Lung microvascular endothelial cell (primary cell): ENCODE results near the gene SLC22A2. TPM values are rescaled to one million over a fixed set of nuclear protein-coding genes. Genes with fewer than 3 reads are reported as not detected.

Experiments
- DNase-seq, 2 donors: peaks; one replicate each; pipeline versions ENCODE4 v3.0.0 to v3.0.0-alpha.2; 2010; ENCODE audit warnings: low read depth in 2 of 2
- total RNA-seq: library from RNA; depleted of rRNA; stranded (reverse); fragments of >200 nt; gene quantifications from 2 replicates; pipeline ENCODE4 v1.2.1, GENCODE V29; 2014

SLC22A2 gene
- total RNA-seq, 1 donor from 2014 or later = not detected

DNA sequence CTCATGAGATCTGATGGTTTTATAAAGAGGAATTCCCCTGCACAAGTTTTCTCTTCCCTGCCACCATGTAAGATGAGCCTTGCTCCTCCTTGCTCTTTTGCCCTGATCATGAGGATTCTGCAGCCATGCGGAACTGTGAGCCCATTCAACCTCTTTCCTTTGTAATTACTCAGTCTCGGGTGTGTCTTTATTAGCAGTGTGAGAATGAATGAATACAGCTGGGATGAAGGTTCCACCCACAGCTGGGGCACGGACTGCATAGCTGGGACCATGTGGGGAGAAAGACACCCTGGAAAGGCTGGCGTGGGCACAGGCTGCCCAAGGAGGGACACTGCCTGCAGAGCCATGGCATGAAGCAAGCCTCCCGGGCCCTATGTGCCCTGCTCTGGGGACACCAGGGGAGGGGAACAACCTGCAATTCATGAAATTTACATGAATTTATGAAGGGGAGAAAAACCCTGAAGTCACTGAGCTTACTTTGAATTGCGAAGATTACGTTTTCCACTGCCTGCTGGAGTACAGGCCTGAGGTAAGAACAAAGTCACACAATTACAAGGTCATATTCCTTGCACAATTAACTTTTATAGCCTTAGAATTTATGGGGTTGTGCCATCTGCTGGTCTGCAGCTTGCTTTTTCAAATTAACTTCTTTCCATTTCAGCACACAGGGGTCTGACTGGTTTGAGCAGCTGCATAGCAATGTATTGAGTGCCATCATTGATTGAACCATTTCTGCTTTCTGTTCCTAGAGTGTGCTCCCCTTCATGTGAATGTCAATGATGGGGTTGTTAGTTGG is 90.8 kb downstream of the SLC22A2 start:
- no peak for DNase-seq

Other genes with a start within 250 kb of the SLC22A2 start
- not detected in 2 replicates for gene SLC22A1, start 137.0 kb downstream of the SLC22A2 start, total RNA-seq
- gene SLC22A3, start 89.6 kb upstream of the SLC22A2 start, total RNA-seq = under 0.01 TPM in 1 of 2 replicates, not detected in the other